ENCODE data around the gene KRTAP6-3.

GRCh38 chr21:30642564-30642963 lies 50.3 kb downstream of the KRTAP6-3 start, which contains the start of gene KRTAP20-3:
- TF ChIP-seq TCF7L2 (IDR thresholded peaks at IDR 0.05; ENCODE audit: low read depth, low read length) (no peak), CTCF (IDR thresholded peaks at IDR 0.05) (no peak), POLR2AphosphoS5 (IDR thresholded peaks at IDR 0.05; ENCODE audit: low read depth, low read length) (no peak), REST (IDR thresholded peaks at IDR 0.05; ENCODE audit: insufficient read depth in 1 of 2, low read depth in 2 of 2, low read length in 1 of 2) (no peak)

All from Panc1 (cell line).